Gastroesophageal sphincter (tissue), 4 donors: ENCODE measurements around the gene FBH1. TPM values are rescaled to one million over a fixed set of nuclear protein-coding genes. Genes with fewer than 3 reads are reported as not detected.

Source experiments
- ATAC-seq: fragments of 150-250 bp; one replicate; pipeline ENCODE4 v1.9.1; 2016; ENCODE audit warnings: mild to moderate bottlenecking, moderate library complexity
- H3K27ac ChIP-seq, 4 donors: fragments of 200-600 bp; sonication (generic) in 3 of 4; 1 replicate in 3 of 4; 2 replicates in 1 of 4; pipeline ENCODE4 v1.5.1; 2016 to 2019
- H3K27me3 ChIP-seq: fragments of 200-600 bp; sonication (generic); one replicate; pipeline ENCODE4 v1.5.1; 2019
- H3K36me3 ChIP-seq, 2 donors: fragments of 200-600 bp; sonication (generic); one replicate each; pipeline ENCODE4 v1.5.1; 2019; ENCODE audit warnings: control low read depth in 1 of 2
- H3K4me1 ChIP-seq, 3 donors: fragments of 200-600 bp; sonication (generic); 1 replicate in 2 of 3; 2 replicates in 1 of 3; pipeline ENCODE4 v1.5.1; 2016 to 2019; ENCODE audit warnings: control low read depth in 2 of 3
- H3K4me3 ChIP-seq, 2 donors: fragments of 200-600 bp; sonication (generic); one replicate each; pipeline ENCODE4 v1.5.1; 2019; ENCODE audit warnings: mild to moderate bottlenecking in 1 of 2, moderate library complexity in 1 of 2
- H3K9me3 ChIP-seq, 3 donors: fragments of 200-600 bp; sonication (generic); one replicate each; pipeline ENCODE4 v1.5.1; 2017 to 2019; ENCODE audit warnings: control low read depth in 2 of 3
- EP300 ChIP-seq: sonication (generic); formaldehyde crosslinking; IDR thresholded peaks from one replicate; pipeline ENCODE4 v1.6.1; 2017; ENCODE audit warnings: antibody characterized with exemption, mild to moderate bottlenecking
- POLR2A ChIP-seq, 2 donors: fragments of 450-650 bp; IDR thresholded peaks; one replicate each; pipeline ENCODE4 v1.6.1; 2017; ENCODE audit warnings: antibody characterized with exemption in 2 of 2, mild to moderate bottlenecking in 2 of 2, moderate library complexity in 1 of 2
- POLR2AphosphoS5 ChIP-seq: sonication (generic); formaldehyde crosslinking; IDR thresholded peaks from one replicate; pipeline ENCODE4 v1.6.1; 2017; ENCODE audit warnings: antibody characterized with exemption
- WGBS, 2 donors: methylation state at CpG; one replicate each; pipeline ENCODE4 v1.1.5; 2018; ENCODE audit warnings: low coverage in 1 of 2; 5-methylcytosine and 5-hydroxymethylcytosine counted together
- total RNA-seq, 4 donors: library from RNA; depleted of rRNA; stranded (reverse); fragments of >200 nt; gene quantifications; one replicate each; pipeline ENCODE4 v1.1.0, GENCODE V29; 2016
- TF ChIP-seq, protein P1 (sequence below), 4 experiments: fragments of 200-600 bp in 2 of 4; fragments of 450-650 bp in 2 of 4; sonication (generic) in 1 of 4; IDR thresholded peaks; one replicate each; pipeline ENCODE4 v1.5.1; 2017 to 2019; ENCODE audit warnings: antibody characterized with exemption in 4 of 4, mild to moderate bottlenecking in 2 of 4, moderate library complexity in 2 of 4

Gene FBH1
- total RNA-seq, 4 donors from 2014 or later = 76.2 to 108 (median 98.5) TPM

DNA sequence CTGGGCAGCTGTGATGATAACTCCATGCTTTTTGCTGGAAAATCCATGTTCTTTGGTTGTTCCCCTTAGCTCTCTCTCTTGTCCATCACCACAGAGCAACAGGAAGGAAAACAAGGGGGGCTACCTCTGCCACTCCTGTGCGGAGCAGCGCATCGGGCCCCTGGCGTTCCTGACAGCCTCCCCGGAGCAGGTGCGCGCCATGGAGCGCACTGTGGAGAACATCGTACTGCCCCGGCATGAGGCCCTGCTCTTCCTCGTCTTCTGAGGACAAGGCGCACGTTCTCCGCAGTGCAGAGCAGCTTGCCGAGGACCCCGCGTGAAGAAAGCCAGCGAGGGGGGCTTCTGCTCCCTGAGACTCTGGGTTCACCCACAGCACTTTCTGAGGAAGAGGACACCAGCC, 47.0 kb downstream of the FBH1 start:
- H3K27me3 ChIP-seq = no peaks in the 10 kb centered on the region
- no peak for TF ChIP-seq POLR2AphosphoS5
- TF ChIP-seq, protein P1, sequence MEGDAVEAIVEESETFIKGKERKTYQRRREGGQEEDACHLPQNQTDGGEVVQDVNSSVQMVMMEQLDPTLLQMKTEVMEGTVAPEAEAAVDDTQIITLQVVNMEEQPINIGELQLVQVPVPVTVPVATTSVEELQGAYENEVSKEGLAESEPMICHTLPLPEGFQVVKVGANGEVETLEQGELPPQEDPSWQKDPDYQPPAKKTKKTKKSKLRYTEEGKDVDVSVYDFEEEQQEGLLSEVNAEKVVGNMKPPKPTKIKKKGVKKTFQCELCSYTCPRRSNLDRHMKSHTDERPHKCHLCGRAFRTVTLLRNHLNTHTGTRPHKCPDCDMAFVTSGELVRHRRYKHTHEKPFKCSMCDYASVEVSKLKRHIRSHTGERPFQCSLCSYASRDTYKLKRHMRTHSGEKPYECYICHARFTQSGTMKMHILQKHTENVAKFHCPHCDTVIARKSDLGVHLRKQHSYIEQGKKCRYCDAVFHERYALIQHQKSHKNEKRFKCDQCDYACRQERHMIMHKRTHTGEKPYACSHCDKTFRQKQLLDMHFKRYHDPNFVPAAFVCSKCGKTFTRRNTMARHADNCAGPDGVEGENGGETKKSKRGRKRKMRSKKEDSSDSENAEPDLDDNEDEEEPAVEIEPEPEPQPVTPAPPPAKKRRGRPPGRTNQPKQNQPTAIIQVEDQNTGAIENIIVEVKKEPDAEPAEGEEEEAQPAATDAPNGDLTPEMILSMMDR (IDR thresholded peaks at IDR 0.05) = no peak
- TF ChIP-seq POLR2A (IDR thresholded peaks at IDR 0.05) = no peak
- TF ChIP-seq EP300 = no peak
- WGBS, 2 donors = 100% methylated on average over 1 of the region's 18 CpGs; no CpG with 5 or more reads in 1 of the 2 donors
- H3K4me1 ChIP-seq = peaks cover 0 to 8% (median 0%) of the 10 kb centered on the region in 3 donors
- no peaks in the 10 kb centered on the region for H3K9me3 ChIP-seq
- H3K27ac ChIP-seq = no peak overlapping the region
- H3K4me3 ChIP-seq = no peak overlapping the region
- peaks cover 0 to 71% of the 10 kb centered on the region in 2 donors for H3K36me3 ChIP-seq
- no peak for ATAC-seq

DNA sequence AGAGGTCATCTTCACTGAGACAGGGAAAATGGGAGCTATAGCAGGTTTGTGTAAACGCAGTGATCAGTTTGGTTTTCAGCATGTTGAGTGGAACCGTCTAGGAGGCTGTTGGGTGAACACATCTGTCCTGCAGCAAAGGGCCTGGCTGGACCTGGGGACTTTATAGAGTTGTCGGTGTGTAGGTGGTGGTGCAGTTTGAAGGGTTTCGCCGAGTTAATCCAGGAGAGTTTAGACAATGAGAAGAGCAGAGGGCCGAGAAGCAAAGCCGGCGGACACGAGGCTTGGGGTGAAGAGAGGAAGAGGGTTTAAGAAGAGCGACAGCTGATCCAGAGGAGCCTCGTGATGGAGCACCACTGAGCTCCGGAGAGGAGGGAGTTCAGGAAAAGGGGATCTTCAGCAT, 48.2 kb downstream of the FBH1 start:
- Histone ChIP-seq H3K27ac (no peak overlapping the region), H3K9me3 (no peaks in the 10 kb centered on the region), H3K36me3 (peaks cover 0 to 58% of the 10 kb centered on the region in 2 donors), H3K27me3 (no peaks in the 10 kb centered on the region), H3K4me1 (peaks cover 0 to 19% (median under 1%) of the 10 kb centered on the region in 3 donors), H3K4me3 (no peak overlapping the region)
- 86 to 93% methylated on average over 3 to 12 of the region's 12 CpGs for WGBS, 2 donors
- no peak for ATAC-seq
- no peak for TF ChIP-seq POLR2A (IDR thresholded peaks at IDR 0.05)
- TF ChIP-seq, protein P1 (IDR thresholded peaks at IDR 0.05) = no peak
- no peak for TF ChIP-seq POLR2AphosphoS5
- TF ChIP-seq EP300 = no peak

DNA sequence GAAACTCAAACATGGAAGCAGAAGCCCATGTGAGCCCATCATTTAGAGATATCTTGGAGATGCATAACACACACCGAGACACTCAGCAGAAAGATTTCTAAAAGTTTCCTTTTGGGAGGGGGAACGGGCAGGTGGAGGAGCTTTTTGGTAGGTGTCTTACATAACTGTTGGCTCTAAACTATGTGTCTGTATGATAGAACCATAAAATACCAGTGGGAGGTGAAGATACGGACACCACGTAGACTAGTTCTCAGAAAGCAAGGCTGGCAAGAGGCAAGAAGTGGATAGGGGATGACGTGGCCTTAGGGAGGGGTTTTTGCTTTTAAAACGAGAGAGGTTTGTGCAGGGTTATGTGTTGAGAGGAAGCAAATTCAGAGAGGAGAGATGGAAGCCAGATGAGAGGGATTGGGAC, 50.8 kb downstream of the FBH1 start:
- ATAC-seq = no peak
- TF ChIP-seq POLR2A (IDR thresholded peaks at IDR 0.05) = no peak
- TF ChIP-seq POLR2AphosphoS5 = no peak
- TF ChIP-seq EP300 = no peak
- TF ChIP-seq, protein P1 (IDR thresholded peaks at IDR 0.05) = no peak
- H3K4me1 ChIP-seq = peaks cover 0 to 42% (median 14%) of the 10 kb centered on the region in 3 donors
- no peak overlapping the region for H3K4me3 ChIP-seq
- peak overlapping the region in 1 of 4 donors; percentile 81 for H3K27ac ChIP-seq
- H3K9me3 ChIP-seq = no peaks in the 10 kb centered on the region
- WGBS, 2 donors = 77 to 80% methylated on average over 6 of the region's 6 CpGs
- no peaks in the 10 kb centered on the region for H3K27me3 ChIP-seq
- peaks cover 0 to 33% of the 10 kb centered on the region in 2 donors for H3K36me3 ChIP-seq

DNA sequence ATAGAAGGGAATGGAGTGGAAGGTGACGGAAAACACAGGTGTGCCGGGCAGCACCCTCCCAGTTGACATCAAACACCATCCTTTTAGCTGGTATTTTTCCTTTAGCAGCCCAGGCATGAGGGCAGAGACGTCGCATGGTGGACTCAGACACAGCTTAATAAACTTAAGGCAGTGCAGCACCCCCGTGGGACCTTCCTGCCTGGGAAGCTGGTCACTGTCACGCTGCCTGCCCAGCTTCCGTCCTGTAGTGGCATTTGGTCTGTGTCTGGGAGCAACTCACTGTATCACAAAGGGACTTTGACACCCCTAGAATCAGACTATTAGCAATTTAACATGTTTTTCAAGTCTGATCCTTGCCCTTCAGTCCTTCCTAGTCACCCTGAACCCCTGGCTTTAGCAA, 51.5 kb downstream of the FBH1 start:
- peaks cover 0 to 25% of the 10 kb centered on the region in 2 donors for H3K36me3 ChIP-seq
- TF ChIP-seq POLR2A (IDR thresholded peaks at IDR 0.05) = no peak
- no peak for TF ChIP-seq EP300
- TF ChIP-seq POLR2AphosphoS5 = no peak
- TF ChIP-seq, protein P1 (IDR thresholded peaks at IDR 0.05) = no peak
- ATAC-seq = no peak
- WGBS, 2 donors = 52 to 100% methylated on average over 3 to 4 of the region's 7 CpGs
- no peaks in the 10 kb centered on the region for H3K9me3 ChIP-seq
- peak overlapping the region in 3 of 4 donors; percentile 42 to 81 (median 73) for H3K27ac ChIP-seq
- H3K4me3 ChIP-seq = no peak overlapping the region
- H3K4me1 ChIP-seq = peaks cover 0 to 48% (median 14%) of the 10 kb centered on the region in 3 donors
- H3K27me3 ChIP-seq = no peaks in the 10 kb centered on the region

DNA sequence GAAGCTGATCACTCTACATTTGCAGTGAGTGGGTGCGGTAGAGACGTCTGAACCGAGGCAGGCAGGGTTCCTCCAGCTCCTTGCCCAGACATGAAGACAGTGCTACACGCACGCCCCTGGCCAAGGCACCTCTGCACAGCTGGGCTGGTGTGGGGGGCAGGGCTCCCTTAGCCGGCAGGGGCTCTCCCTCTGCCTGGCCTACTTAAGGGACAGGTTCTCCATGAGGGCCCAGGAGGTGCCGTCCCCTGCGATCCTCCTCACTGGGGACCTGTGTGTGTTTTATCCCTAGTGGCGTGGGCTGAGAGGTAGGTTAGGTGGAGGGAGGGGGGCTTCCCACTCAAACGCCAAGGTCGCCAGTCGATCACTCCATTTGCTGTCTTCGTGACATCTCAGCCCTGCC, 52.0 kb downstream of the FBH1 start:
- TF ChIP-seq EP300 (no peak), POLR2AphosphoS5 (no peak), POLR2A (IDR thresholded peaks at IDR 0.05) (no peak)
- TF ChIP-seq, protein P1 (IDR thresholded peaks at IDR 0.05) = no peak
- ATAC-seq = no peak
- Histone ChIP-seq H3K4me1 (peaks cover 0 to 52% (median 14%) of the 10 kb centered on the region in 3 donors), H3K36me3 (peaks cover 0 to 21% of the 10 kb centered on the region in 2 donors), H3K9me3 (no peaks in the 10 kb centered on the region), H3K27ac (peak overlapping the region in 3 of 4 donors; percentile 42 to 81 (median 73)), H3K27me3 (no peaks in the 10 kb centered on the region), H3K4me3 (no peak overlapping the region)
- 81 to 89% methylated on average over 3 to 5 of the region's 13 CpGs for WGBS, 2 donors
